SIG-M5 treated with dmso at 0.1 percent for 504 hours (cell line): ENCODE measurements around the gene RTL1.

Source experiments
- DNase-seq: peaks from one replicate; lab custom pipeline; 2025; ENCODE audit not compliant: unreplicated experiment; lab: John Stamatoyannopoulos, UW

The RTL1 gene

DNA sequence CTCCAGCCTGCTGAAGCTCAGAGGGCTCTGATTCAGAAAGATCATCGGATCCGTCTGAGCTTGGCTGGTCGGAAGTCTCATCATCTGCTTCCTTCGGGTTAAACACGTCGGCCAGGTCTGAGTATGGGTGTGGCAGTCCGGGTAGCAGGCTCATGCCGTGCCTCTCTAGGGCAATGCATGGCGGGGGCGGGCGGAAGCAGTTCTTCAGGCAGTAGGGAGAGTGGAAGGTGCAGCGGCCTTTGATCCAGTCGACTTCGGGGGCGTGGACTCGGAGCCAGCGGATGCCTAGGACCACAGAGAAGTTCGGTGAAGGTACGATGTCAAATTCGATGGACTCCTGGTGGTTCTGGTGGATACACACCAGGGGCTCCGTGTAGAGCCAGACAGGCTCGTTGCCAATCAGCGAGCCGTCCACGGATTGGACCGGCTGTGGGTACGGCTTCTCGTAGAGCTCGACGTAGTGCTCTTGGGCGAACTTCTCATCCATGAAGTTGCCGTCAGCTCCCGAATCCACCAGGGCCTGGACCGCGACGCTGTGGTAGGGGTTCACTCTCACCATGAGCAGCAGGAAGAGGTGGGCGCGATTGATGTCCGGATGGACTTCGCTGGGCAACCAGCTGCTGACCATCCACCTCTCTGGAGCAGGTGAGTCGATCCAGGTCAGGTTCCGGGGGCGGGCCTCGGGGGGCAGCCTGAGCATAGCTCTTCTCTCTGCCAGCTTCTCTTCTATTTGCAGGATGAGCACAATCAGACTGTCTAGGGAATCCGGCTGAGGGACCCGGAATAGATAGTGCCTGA is 20.3 kb downstream of the RTL1 start:
- no peak for DNase-seq

DNA sequence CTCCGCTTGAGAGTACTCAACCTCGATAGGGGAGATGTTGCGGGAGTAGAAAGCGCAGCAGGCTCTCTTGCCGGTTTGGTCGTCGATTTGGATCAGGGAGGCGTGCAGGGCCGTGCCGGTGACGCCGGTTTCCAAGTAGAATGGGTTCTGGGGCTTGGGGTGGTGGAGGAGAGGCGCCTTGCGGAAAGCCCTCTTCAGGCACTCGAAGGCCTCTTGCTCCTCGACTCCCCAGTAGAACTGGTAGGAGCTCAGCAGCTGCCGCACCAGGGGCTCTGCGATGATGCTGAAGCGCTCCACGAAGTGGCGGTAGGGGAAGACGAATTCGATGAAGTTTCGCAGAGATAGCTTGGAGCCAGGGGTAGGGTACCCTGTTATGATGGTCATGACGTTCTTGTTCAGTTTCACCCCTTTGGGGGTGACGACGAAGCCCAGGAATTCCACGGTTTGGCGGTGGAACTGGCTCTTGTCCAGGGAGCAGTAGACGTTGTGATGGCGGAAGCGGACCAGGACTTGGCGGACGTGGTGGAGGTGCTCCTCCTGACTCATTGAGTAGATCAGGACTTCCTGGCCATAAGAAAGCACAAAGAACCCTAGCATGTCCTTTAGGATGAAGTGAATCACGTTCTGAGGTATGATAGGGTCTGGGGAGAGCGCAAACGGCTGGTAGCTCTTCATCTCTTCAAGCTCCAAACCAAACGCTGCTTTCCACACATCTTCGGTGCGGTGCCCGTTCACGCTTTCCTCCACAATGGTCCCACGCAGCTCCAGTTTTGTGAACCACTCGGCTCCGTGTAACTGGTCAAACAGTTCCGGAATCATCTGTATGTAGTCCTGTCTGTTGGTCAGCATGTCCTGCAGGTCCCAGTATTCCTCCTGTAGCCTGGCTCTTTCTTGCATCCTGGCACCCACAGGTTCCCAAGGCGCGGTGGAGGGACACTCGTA is 21.2 kb downstream of the RTL1 start:
- DNase-seq: no peak

GRCh38 chr14:100881211-100882025 is 22.1 kb downstream of the RTL1 start:
- no peak for DNase-seq

DNA sequence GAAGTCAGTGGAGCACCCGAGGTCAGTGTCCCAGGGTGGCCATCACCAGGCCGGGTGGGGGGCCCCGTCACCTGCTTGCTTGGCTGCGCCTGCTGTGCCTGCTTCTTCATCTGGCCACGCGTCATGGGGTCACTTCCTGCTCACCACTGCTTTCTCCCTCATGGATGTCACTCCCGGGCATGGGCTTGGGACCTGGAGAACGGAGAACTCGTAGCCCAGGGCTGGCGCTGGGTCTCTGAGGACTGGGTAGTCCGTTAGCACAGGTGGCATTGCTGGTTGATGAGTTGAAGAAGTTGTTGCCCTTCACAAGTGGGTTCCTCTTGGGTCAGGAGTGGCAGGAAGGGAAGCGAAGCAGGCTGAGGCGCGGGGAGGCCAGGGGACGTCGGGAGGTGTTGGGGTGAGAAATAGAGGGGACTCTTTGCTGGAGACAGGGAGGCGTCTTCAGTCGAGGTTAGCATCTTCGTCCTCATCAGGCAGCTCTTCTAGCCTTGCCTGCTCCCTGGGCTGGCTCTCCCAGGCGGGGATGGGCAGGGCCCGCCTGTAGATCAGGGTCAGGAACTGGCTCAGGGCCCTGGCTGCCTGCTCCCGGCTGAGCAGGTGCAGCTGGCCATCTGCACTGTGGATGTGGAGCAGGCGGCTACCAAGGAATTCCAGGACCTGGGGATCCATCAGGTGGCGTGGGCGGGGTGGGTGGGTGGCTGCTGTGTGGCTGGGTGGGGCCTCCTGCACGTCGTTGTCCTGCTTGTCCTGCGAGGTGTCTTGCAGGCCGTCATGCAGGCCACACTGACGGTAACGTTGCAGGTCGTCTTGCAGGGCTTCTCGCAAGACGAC is 23.0 kb downstream of the RTL1 start:
- no peak for DNase-seq

DNA sequence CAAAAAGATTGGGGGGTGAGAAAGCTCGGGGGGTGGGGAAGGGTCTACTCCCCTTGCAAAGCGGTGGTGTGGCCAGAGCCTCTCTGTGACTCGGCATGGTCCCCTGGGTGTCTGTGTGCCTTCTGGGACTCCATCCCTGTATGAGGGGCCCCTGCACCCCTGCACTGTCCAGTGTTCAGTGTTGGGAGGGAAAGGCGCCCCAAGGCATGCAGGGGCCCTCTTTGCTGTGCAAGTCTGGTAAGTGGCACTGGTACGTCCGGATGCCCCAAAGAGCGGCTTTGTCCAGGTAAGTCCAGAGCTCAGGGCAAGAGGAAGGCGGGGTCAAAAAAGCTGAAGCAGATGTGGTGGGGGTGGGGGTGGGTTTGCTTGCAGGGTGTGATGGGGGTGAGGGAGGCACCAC is 23.7 kb downstream of the RTL1 start:
- DNase-seq: no peak

- no peak for DNase-seq
Observed at GRCh38 chr14:100879194-100879593, 24.3 kb downstream of the RTL1 start.

- DNase-seq: no peak
Observed at GRCh38 chr14:100878271-100879146, 25.0 kb downstream of the RTL1 start.

DNA sequence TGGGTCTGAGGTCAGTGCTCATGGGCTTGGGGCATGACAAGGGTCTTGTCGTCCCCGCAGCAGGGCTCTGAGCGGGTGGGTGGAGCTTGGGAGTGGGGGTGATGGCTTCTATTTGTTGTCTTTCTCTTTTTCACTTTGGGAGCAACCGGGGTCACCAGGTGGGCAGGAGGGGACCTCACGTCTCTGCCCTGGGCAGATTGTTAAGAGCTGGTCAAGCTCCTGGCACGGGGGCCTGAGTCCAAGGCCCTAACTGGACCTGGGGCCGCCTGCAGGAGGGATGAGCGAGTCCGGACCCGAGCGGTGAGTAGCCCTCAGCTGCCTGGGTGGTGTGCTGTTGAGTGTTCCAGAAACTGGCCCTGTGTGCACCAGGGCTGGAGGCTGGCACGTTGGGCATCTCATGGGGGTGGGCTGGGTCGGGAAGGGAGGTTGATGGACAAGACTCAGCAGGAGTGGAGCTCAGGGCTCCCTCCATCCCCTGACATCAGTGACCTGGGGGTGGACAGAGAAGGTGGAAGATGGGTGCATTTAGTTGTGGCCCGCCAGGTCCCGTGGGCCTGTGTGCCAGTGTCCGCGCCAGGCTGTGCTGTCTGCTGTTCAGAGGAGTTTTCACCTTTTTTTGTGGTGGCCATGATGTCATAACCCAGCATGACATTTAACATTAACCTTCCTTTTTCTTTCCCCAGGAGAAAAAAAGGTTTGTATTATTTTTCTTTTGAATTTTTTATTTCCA is 27.5 kb downstream of the RTL1 start:
- DNase-seq: no peak

- DNase-seq: no peak
Observed at GRCh38 chr14:100875126-100875525, 28.4 kb downstream of the RTL1 start.

DNA sequence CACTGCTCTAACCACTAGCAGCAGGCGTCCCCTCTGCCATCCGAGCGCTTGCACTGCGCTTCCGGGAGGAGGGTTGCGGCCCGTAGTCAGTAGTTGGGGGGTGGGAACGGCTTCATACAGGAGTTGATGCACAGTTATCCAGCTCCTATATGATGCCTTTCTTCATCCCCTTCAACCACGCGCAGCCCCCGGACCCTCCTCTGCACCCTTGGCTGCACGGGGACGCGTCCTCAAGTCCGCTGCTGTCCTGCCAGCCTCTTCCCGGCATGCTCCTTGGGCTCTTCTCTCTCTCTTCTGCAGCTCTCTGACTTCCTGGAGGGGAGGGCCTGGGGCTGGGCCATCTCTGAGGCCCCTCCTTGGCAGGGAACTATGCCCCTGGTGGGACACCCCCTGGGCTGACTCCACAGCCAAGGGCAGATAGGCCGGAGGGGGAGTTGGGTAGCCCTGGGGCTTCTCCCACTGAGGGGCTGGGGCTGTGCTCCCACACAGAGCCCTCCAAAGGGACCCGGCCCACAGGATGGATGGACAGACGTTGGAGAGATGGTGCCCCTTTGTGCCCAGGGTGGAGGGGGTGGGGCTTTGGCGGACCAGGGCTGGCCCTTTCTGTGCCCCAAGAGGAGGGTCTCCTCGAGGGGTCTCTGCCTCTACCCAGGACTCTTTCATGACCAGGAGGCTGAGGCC is 29.0 kb downstream of the RTL1 start:
- DNase-seq: no peak

GRCh38 chr14:100874051-100874410 is 29.5 kb downstream of the RTL1 start:
- no peak for DNase-seq

DNA sequence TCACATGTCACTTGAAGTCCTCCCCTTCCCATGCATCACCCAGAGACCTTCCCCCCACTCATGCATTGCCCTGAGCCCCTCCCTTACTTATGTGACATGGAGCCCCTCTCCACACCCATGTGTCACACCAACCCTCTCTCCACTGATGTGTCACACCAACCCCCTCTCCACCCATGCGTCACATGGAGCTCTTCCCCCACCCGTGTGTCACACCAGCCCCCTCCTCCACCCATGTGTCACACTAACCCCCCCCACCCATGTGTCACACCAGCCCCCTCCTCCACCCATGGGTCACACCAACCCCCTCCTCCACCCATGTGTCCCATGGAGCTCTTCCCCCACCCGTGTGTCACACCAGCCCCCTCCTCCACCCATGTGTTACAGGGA is 30.4 kb downstream of the RTL1 start:
- DNase-seq: no peak

- DNase-seq: no peak
Observed at GRCh38 chr14:100872259-100873095, 31.0 kb downstream of the RTL1 start.

GRCh38 chr14:100871234-100872186 is 32.0 kb downstream of the RTL1 start:
- DNase-seq: no peak

DNA sequence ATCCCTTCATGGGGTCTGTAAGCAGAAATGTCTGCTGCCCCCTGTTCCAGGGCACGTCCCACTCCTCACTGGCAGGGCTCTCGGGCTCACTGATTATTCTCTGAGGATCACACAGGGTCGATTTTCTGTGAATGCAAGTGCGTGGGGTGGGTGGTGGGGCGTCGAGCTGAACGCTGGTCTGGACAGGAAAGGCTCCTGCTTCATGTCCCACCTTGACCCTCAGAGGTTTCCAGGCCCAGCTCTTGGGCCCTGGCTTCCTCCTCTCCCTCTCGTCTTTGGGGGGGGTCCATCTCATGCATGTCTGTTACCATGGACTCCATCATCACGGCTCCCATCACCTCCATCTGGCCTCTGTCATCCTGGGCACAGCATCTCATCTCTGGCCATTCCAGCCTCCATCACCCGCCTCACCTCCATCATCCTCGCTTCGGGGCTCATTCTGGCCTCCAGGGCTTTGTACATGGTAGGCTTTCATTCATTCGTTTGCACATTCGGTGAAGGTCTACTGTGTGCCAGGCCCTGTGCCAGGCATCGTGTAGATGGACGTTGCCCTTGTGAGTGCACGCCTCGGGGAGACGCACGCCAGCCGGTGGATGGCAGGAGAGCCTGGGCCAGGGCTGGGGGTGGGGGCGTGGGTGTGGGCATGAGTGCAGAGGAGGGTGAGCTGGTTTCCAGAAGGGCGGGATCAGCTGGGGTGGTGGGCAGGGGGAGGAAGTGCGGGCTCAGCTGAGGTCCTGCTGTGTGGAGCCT is 34.7 kb downstream of the RTL1 start:
- no peak for DNase-seq
